ENCODE measurements around the gene MICB.
A peak's percentile ranks its signal among the peaks of the same experiment; 100 is the strongest.

Gene MICB

GRCh38 chr6:31529329-31530150 lies 31.6 kb downstream of the MICB start (continued):
- peak; percentile 11; the same call in 1 of the 2 replicates for TF ChIP-seq ZNF600 (tag by site-specific recombination; IDR thresholded peaks at IDR 0.05)
- no peak for TF ChIP-seq ZNF223 (tag by site-specific recombination; IDR thresholded peaks at IDR 0.05)
- TF ChIP-seq ZSCAN30 (tag by site-specific recombination; IDR thresholded peaks at IDR 0.05): peak; percentile 8; the same call in 1 of the 2 replicates
- no peak for TF ChIP-seq ZNF221 (tag by site-specific recombination; IDR thresholded peaks at IDR 0.05; ENCODE audit: borderline replicate concordance)
- no peak for TF ChIP-seq ZNF561 (tag by site-specific recombination; IDR thresholded peaks at IDR 0.05; ENCODE audit: borderline replicate concordance)
- TF ChIP-seq ZNF148 (tag by site-specific recombination; IDR thresholded peaks at IDR 0.05; ENCODE audit: borderline replicate concordance): no peak
- peak; percentile 68 for TF ChIP-seq ZEB2 (tag by site-specific recombination; IDR thresholded peaks at IDR 0.05)

GRCh38 chr6:31530659-31531058 lies 32.7 kb downstream of the MICB start:
- H3K9me3 ChIP-seq (ENCODE audit: control insufficient read depth, insufficient read depth, low read depth, low read length): no peaks in the 10 kb centered on the region
- peaks cover 48 to 67% of the 10 kb centered on the region in 2 experiments for H3K36me3 ChIP-seq (ENCODE audit: control insufficient read depth in 2 of 2, insufficient read depth in 1 of 2, low read length in 2 of 2)
- ChIA-PET POLR2A (interaction anchor here (2.1 to 6.3 kb wide), 2 partner anchors 11 to 16 kb away, joined by 6 to 112 read pairs; partner anchors contain the start of genes ATP6V1G2 and DDX39B), CTCF (no interaction called here)
- TF ChIP-seq ZNF600 (tag by site-specific recombination; IDR thresholded peaks at IDR 0.05): peak; percentile 56; the same call in 1 of the 2 replicates
- TF ChIP-seq ZNF585B (tag by site-specific recombination; IDR thresholded peaks at IDR 0.05): no peak
- no peak for TF ChIP-seq ZNF24 (tag by site-specific recombination; IDR thresholded peaks at IDR 0.05)
- TF ChIP-seq BCL11B (tag by site-specific recombination; IDR thresholded peaks at IDR 0.05; ENCODE audit: low read depth): no peak
- TF ChIP-seq ZBTB17 (tag by site-specific recombination; IDR thresholded peaks at IDR 0.05): peak; percentile 56; the same call in 1 of the 2 replicates
- TF ChIP-seq ZNF416 (tag by site-specific recombination; IDR thresholded peaks at IDR 0.05): no peak
- TF ChIP-seq ZBTB1 (tag by site-specific recombination; IDR thresholded peaks at IDR 0.05): no peak
- TF ChIP-seq ZNF792 (tag by site-specific recombination; IDR thresholded peaks at IDR 0.05): no peak
- no peak for TF ChIP-seq ZSCAN5A (tag by site-specific recombination; IDR thresholded peaks at IDR 0.05)
- TF ChIP-seq KLF9 (tag by site-specific recombination; IDR thresholded peaks at IDR 0.05; ENCODE audit: low read depth): no peak
- no peak for TF ChIP-seq ZXDB (tag by site-specific recombination; IDR thresholded peaks at IDR 0.05)
- TF ChIP-seq TCF7L2 (IDR thresholded peaks at IDR 0.05; ENCODE audit: borderline replicate concordance, low read depth, low read length): no peak
- TF ChIP-seq ZNF692 (tag by site-specific recombination; IDR thresholded peaks at IDR 0.05): no peak
- TF ChIP-seq ZNF747 (tag by site-specific recombination; IDR thresholded peaks at IDR 0.05): no peak
- TF ChIP-seq WT1 (tag by site-specific recombination; IDR thresholded peaks at IDR 0.05): peak; percentile 8; the same call in 1 of the 2 replicates
- no peak for TF ChIP-seq ZNF324 (tag by site-specific recombination; IDR thresholded peaks at IDR 0.05)
- no peak for TF ChIP-seq PRDM2 (tag by site-specific recombination; IDR thresholded peaks at IDR 0.05; ENCODE audit: borderline replicate concordance)
- no peak overlapping the region for H3K4me3 ChIP-seq (ENCODE audit: low read depth, low read length)
- H3K4me1 ChIP-seq (ENCODE audit: control insufficient read depth, insufficient read depth, low read length): peaks cover 2% of the 10 kb centered on the region
- 0 out of 2 replicates have a peak overlapping the region, but pooled peaks have one; percentile 12 for H3K27ac ChIP-seq (ENCODE audit: extremely low read depth, low read depth, low read length)
